T-helper 2 cell treated with Interferon-gamma antibody and Interleukin-4, amounts not matched to agents 5 μg/mL and 100 μg/mL, for 36 hours (primary cell): ENCODE measurements around the gene PLPPR1.

ENCODE experiments used
- DNase-seq: peaks from one replicate; pipeline ENCODE4 v3.0.0; 2021; ENCODE audit warnings: low spot score
- H3K27ac Mint-ChIP-seq: one replicate; pipeline ENCODE4 v1.8.0; 2021; ENCODE audit warnings: mild to moderate bottlenecking, mixed read lengths
- H3K27me3 Mint-ChIP-seq: one replicate; pipeline ENCODE4 v1.8.0; 2021; ENCODE audit warnings: low read depth, mixed read lengths
- H3K36me3 Mint-ChIP-seq: one replicate; pipeline ENCODE4 v1.8.0; 2021; ENCODE audit warnings: low read depth, mixed read lengths
- H3K4me1 Mint-ChIP-seq: one replicate; pipeline ENCODE4 v1.8.0; 2021; ENCODE audit warnings: low read depth, mixed read lengths
- H3K4me3 Mint-ChIP-seq: one replicate; pipeline ENCODE4 v1.8.0; 2022; ENCODE audit warnings: mild to moderate bottlenecking, moderate library complexity, mixed read lengths
- H3K9me3 Mint-ChIP-seq: one replicate; pipeline ENCODE4 v1.8.0; 2021; ENCODE audit warnings: mixed read lengths

Gene PLPPR1

DNA sequence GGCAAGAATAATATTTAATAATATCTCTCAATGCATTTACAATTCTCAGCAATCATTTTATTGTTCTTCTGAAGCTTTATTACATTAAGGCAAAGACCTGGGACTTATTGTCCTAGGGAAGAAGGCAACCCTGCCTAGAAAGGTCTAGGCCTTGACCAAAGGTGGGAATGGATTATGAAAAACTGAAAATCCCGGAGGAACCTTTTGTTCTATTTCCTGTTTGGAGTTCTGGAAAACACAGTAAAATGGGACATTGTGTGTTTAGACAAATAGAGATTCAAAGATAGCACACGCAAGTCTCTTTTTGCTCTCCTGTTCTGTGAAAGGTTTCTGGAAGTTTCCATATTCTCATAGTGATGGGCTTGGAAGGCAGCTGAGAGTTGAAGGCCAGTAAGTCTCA is 325.2 kb downstream of the PLPPR1 start:
- H3K4me1 Mint-ChIP-seq: no peaks in the 10 kb centered on the region
- H3K4me3 Mint-ChIP-seq: no peak overlapping the region

DNA sequence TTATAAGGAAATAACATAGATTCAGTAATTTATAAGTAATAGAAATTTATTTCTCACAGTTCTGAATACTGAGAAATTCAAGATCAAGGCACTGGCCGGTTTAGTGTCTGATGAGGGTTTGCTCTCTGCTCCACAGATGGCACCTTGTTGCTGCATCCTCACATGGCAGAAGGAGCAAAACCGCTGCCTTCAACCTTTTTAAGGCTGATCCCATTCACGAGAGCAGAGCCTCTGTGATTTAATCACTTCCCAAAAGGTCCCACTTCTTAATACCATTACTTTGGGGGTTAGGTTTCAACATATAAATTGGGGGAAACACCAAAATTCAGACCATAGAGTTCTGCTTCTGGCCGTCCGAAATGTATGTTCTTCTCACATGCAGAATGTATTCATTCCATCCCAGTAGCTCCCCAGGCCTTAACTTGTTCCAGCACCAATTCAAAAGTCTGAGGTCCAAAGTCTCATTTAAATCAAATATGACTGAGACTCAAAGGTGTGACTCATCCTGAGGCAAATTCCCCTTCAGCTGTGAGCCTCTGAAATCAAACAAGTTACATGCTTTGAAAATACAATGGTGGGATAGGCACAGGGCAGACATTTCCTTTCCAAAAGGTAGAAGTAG is 325.7 kb downstream of the PLPPR1 start:
- no peaks in the 10 kb centered on the region for H3K4me1 Mint-ChIP-seq
- no peak overlapping the region for H3K27ac Mint-ChIP-seq
- no peaks in the 10 kb centered on the region for H3K9me3 Mint-ChIP-seq
- no peaks in the 10 kb centered on the region for H3K27me3 Mint-ChIP-seq
- no peaks in the 10 kb centered on the region for H3K36me3 Mint-ChIP-seq
- no peak overlapping the region for H3K4me3 Mint-ChIP-seq
- no peak for DNase-seq

More for the DNA sequence above, 325.2 kb downstream of the PLPPR1 start:
- H3K27me3 Mint-ChIP-seq: no peaks in the 10 kb centered on the region
- H3K27ac Mint-ChIP-seq: no peak overlapping the region
- DNase-seq: no peak
- no peaks in the 10 kb centered on the region for H3K9me3 Mint-ChIP-seq
- H3K36me3 Mint-ChIP-seq: no peaks in the 10 kb centered on the region

DNA sequence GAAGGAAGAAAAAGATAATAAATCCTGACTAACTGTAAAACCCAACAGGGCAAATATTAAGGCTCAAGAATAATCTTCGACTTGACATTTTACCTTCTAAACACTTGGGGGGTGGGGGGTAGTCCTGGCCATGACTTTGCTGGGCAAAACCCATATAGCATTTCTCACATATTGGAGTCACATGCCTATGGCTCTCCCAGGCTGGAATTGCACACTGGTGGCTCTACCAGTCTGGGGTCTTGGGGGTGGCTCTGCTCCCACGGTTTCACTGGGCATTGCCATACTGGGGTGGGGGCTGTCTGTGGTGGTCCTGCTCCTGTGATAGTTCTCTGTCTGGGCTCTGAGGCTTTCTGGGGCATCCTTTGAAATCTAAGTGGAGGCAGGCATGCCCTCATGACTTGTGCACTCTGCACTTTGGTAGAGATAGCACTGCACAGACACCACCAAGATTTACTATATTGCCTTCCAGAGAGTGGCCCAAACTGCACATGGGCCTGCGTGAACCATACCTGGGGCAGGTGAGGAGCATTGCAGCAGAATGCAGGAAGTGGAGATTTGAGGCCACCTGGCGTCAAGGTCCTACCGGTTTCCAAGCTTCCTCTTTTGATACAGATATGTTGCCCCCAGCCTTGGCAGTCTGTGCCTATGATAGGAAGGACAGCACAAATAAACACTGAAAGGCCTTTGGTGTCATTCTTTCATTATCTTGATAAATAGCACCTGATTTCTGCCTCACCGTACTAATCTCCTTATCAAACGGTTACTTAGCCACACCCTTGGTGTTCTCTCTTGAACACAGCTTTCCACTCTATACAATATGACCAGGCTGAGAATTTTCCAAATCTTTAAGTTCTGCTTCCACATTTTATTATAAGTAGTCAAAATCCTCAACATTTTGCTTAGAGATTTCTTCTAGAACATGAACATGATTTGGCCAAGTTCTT is 326.5 kb downstream of the PLPPR1 start:
- no peak for DNase-seq
- Mint-ChIP-seq H3K27ac (no peak overlapping the region), H3K9me3 (no peaks in the 10 kb centered on the region), H3K4me1 (no peaks in the 10 kb centered on the region), H3K4me3 (no peak overlapping the region), H3K27me3 (no peaks in the 10 kb centered on the region), H3K36me3 (no peaks in the 10 kb centered on the region)

DNA sequence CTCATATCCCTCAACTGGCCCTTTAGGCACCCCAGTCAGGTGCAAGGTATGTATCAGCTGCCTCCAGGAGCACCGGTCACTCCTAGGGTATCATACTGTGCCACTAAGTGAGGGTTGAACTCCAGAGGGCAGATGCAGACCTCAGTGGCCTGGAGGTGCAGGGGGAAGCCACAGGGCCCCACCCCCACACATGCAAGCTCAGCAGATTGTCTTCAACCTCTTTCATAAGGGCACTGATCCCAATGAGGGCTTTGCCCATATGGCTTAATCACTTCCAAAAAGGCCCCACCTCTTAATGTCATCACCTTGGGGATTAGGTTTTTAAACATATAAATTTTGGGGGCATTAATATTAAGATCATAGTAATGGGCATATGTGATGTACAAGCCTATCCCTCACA is 328.1 kb downstream of the PLPPR1 start:
- no peak for DNase-seq
- Mint-ChIP-seq H3K27ac (no peak overlapping the region), H3K9me3 (no peaks in the 10 kb centered on the region), H3K4me3 (no peak overlapping the region), H3K4me1 (no peaks in the 10 kb centered on the region), H3K27me3 (no peaks in the 10 kb centered on the region), H3K36me3 (no peaks in the 10 kb centered on the region)

DNA sequence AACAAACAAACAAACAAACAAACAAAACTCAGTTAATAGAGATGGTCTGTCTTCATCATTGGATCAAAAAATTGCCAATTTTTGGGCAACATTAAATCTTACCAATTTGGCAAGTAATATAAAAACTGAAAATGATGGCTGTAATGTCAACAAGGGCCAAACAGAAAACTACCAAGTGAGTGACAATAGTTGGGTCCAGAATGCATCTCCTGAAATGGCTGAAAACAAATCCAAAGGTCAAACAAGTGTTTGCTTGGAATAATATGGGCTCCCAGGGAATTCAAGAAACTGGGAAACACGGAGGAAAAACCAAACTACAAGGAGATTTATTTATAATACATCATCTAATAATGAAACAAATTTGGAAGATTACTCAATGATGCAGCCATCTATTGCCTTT is 331.2 kb downstream of the PLPPR1 start:
- Mint-ChIP-seq H3K27me3 (no peaks in the 10 kb centered on the region), H3K27ac (no peak overlapping the region), H3K36me3 (no peaks in the 10 kb centered on the region), H3K9me3 (no peaks in the 10 kb centered on the region), H3K4me1 (no peaks in the 10 kb centered on the region), H3K4me3 (no peak overlapping the region)
- no peak for DNase-seq

DNA sequence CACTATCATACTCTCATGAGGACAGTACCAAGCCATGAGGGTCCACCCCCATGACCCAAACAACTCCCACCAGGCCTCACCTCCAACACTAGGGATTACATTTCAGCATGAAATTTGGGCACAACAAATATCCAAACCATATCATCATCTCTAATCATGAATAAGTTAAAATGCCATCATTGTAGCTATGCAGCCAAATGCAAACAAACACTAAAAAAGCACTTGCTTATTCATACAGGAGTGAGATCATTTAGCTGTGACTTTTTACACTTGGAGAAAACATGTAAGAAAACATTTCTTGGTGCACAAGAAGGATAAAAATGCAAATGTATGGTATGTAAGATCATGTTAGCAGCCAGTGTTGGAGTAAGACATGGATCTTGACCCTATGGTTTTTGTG is 332.1 kb downstream of the PLPPR1 start:
- Mint-ChIP-seq H3K9me3 (no peaks in the 10 kb centered on the region), H3K4me3 (no peak overlapping the region), H3K36me3 (no peaks in the 10 kb centered on the region), H3K4me1 (no peaks in the 10 kb centered on the region), H3K27ac (no peak overlapping the region), H3K27me3 (no peaks in the 10 kb centered on the region)
- no peak for DNase-seq

DNA sequence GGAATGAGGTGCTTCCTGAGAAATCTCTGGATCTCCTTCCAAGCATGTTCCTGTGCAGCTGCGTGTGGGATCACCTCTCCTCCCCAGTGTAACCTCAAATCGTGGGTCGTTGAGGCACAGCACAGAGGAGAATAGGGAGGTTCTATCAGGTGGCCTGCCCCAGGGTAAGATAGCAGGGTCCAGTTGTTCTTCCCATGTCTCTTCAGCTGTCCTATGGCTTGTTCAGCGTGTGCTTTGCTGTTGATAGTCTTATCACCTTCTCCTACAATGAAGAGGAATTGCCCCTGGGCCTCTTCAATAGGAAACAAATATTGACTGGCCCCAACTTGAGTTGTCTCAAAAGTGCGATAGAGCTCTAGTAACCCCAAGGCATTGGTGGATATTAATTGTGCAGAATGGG is 333.9 kb downstream of the PLPPR1 start:
- Mint-ChIP-seq H3K4me3 (no peak overlapping the region), H3K36me3 (no peaks in the 10 kb centered on the region), H3K27ac (no peak overlapping the region), H3K27me3 (no peaks in the 10 kb centered on the region), H3K9me3 (no peaks in the 10 kb centered on the region), H3K4me1 (no peaks in the 10 kb centered on the region)
- DNase-seq: no peak

DNA sequence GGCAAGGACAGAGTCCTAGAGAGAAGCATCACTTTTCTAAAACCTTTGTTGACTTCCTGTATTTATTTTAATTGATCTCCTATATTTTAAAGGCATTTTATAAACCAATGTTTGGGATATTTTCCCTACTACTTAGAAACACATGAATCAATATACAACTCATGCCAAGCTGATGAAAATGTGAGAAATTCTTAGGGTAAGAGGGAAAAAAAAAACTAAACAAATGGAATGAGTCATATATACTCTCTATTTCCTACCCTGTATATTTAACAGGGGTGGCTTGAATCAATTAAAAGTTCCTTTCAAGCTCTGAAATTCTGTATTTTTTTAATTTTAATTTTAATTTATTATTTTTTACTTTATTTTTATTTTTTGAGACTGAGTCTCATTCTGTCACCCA is 336.7 kb downstream of the PLPPR1 start:
- H3K9me3 Mint-ChIP-seq: no peaks in the 10 kb centered on the region
- no peak overlapping the region for H3K27ac Mint-ChIP-seq
- no peaks in the 10 kb centered on the region for H3K4me1 Mint-ChIP-seq
- no peaks in the 10 kb centered on the region for H3K36me3 Mint-ChIP-seq
- no peak overlapping the region for H3K4me3 Mint-ChIP-seq
- H3K27me3 Mint-ChIP-seq: no peaks in the 10 kb centered on the region
- no peak for DNase-seq

DNA sequence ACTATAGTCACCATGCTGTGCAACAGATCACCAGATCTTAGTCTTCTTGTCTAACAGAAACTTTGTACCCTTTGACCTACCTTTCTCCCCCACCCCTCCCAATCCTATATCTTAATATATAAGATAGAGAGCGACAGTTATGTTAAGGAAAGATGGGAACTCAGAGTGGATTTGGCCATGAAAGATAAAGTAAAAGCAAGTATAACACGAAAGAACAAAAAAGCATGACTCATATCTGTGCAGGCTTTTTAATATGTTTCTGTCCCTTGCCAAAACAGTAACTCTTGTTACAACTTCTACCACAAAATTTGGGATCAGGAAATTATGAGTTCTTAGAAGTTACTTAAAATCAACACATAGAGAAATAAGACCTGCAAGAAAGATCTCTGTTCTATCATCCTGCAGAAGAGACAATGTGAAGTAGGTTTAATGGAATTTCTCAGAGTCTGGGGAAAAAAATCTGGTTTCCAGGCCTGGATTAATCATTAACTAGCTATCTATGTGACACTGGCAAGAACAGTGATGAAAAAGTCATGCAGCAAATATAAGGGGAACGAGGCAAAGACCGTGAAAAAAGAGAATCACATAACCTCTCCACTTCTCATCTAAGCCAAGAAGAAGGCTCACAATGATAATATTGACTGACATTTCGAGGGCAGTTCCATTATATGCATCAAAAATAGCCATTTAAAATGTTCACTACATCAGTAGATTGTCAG is 337.7 kb downstream of the PLPPR1 start:
- Mint-ChIP-seq H3K4me3 (no peak overlapping the region), H3K27ac (no peak overlapping the region), H3K36me3 (no peaks in the 10 kb centered on the region), H3K9me3 (no peaks in the 10 kb centered on the region), H3K27me3 (no peaks in the 10 kb centered on the region), H3K4me1 (no peaks in the 10 kb centered on the region)
- DNase-seq: no peak

DNA sequence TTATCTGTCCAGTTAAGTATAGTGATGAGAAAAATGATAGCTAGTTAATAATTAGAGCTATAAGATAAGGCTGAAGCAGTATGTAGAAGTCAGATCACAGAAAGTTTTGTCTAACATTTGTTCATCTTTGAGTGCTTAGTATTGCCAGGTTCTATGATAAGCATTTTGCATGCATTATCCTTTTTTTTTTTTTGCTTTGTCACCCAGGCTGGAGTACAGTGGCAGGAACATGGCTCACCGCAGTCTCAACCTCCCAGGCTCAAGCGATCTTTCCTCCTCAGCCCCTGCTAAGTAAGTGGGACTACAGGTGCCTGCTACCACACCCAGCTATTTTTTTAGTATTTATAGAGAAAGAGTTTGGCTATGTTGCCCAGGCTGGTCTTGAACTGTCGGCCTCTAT is 338.8 kb downstream of the PLPPR1 start:
- H3K9me3 Mint-ChIP-seq: no peaks in the 10 kb centered on the region
- H3K36me3 Mint-ChIP-seq: no peaks in the 10 kb centered on the region
- H3K4me1 Mint-ChIP-seq: no peaks in the 10 kb centered on the region
- no peak overlapping the region for H3K4me3 Mint-ChIP-seq
- no peaks in the 10 kb centered on the region for H3K27me3 Mint-ChIP-seq
- no peak for DNase-seq
- H3K27ac Mint-ChIP-seq: no peak overlapping the region

DNA sequence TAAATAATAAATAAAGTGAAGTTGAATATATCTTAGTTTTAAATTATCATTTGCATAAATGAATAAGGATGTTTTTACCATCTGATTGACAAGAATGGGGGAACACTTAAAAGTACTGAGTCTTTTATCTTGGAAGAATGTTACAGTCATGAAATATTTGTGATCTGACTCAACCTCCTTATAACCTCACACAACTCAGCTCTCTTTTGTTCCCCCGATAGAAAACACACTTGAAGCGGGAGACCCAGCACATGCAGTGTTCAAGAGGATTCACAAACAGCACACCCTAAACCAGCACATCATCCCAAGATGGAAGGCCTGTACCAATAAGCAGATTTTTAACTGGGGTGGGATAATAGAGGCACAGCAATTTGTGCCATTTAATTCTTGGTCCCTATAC is 340.8 kb downstream of the PLPPR1 start:
- no peak for DNase-seq

DNA sequence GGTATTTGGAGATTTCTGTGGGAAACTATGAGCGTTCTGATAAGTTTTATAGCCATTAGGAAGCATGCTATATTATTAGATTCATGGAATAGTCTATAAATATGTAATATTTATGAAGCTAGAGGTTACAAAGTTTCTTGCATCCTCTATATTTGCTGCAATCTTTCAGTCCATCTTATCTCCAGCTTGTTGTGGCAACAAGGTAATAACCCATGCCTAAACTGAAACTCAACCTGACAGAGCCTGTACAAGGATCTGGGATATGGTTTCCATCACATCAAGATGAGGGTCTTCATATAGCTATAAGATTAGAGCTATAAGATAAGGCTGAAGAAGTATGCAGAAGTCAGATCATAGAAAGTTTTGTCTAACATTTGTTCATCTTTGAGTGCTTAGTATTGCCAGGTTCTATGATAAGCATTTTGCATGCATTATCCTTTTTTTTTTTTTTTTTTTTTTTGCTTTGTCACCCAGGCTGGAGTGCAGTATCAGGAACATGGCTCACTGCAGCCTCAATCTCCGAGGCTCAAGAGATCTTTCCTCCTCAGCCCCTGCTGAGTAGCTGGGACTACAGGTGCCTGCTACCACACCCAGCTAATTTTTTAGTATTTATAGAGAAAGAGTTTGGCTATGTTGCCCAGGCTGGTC is 341.5 kb downstream of the PLPPR1 start:
- H3K27me3 Mint-ChIP-seq: no peaks in the 10 kb centered on the region
- H3K4me1 Mint-ChIP-seq: no peaks in the 10 kb centered on the region
- DNase-seq: no peak
- H3K27ac Mint-ChIP-seq: no peak overlapping the region
- no peaks in the 10 kb centered on the region for H3K36me3 Mint-ChIP-seq
- no peak overlapping the region for H3K4me3 Mint-ChIP-seq
- H3K9me3 Mint-ChIP-seq: no peaks in the 10 kb centered on the region

More for the DNA sequence above, 340.8 kb downstream of the PLPPR1 start:
- no peaks in the 10 kb centered on the region for H3K36me3 Mint-ChIP-seq
- no peaks in the 10 kb centered on the region for H3K9me3 Mint-ChIP-seq
- no peak overlapping the region for H3K27ac Mint-ChIP-seq
- no peaks in the 10 kb centered on the region for H3K4me1 Mint-ChIP-seq
- no peaks in the 10 kb centered on the region for H3K27me3 Mint-ChIP-seq
- no peak overlapping the region for H3K4me3 Mint-ChIP-seq

DNA sequence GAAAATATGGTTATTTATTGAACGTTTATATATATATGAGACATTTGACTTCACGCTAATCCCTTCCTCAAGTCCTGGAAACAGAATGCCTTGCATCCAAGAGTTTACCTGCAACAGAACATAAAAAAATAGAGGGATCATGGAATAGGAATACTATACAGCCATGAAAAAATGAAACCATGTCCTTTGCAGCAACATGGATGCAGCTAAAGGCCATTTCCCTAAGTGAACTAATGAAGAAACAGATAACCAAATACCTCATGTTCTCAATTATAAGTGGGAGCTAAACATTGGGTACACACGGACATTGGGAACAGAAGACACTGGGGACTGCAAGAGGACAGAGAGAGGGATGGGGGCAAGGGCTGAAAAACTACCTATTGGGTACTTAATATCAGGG is 343.3 kb downstream of the PLPPR1 start:
- Mint-ChIP-seq H3K9me3 (no peaks in the 10 kb centered on the region), H3K27ac (no peak overlapping the region), H3K4me3 (no peak overlapping the region), H3K27me3 (peaks cover 3% of the 10 kb centered on the region), H3K4me1 (no peaks in the 10 kb centered on the region), H3K36me3 (no peaks in the 10 kb centered on the region)
- no peak for DNase-seq
